ENCODE data around the gene MELK. TPM values are rescaled to one million over a fixed set of nuclear protein-coding genes. Genes with fewer than 3 reads are reported as not detected.
"Not testable (repeated sequence)": the region's sequence is repeated elsewhere in the genome, so short reads cannot be mapped to it uniquely, and the experiment has no call there.

Gene MELK
- total RNA-seq, 2 experiments from 2014 or later: 56.1 to 58.8 TPM

GRCh38 chr9:36551910-36552309 lies 20.8 kb upstream of the MELK start:
- ChIA-PET CTCF (interaction anchor here (3.0 to 8.5 kb wide), 2 partner anchors 145 kb away, joined by 19 to 193 read pairs; no protein-coding TSS in a partner anchor), POLR2A (no interaction called here)
- H3K4me3 Mint-ChIP-seq: no peak overlapping the region
- H3K4me1 Mint-ChIP-seq: peaks cover 2% of the 10 kb centered on the region
- H3K27me3 Mint-ChIP-seq: peaks cover 20% of the 10 kb centered on the region
- H3K9me3 Mint-ChIP-seq: no peaks in the 10 kb centered on the region
- H3K27ac Mint-ChIP-seq: no peak overlapping the region
- DNase-seq: no peak
- no peaks in the 10 kb centered on the region for H3K36me3 Mint-ChIP-seq (ENCODE audit: low read depth)

DNA sequence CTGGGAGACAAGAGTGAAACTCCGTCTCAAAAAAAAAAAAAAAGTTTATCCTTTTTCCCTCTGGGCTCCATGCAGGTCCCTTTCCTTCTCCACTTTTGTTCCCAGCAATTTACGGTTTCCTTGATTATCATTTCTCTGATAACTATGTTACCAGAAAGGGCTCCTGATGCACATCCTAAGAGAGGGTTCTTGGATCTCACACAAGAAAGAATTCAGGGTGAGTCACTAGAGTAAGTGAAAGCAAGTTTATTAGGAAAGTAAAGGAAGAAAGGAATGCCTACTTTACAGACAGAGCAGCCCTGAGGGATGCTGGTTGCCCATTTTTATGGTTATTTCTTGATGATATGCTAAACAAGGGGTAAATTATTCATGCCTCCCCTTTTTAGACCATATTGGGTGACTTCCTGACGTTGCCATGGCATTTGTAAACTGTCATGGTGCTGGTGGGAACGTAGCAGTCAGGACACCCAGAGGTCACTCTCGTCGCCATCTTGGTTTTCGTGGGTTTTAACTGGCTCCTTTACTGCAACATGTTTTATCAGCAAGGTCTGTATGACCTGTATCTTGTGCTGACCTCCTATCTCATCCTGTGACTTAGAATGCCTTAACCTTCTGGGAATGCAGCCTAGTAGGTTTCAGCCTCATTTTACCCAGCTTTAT lies 13.5 kb upstream of the MELK start:
- H3K4me3 Mint-ChIP-seq: no peak overlapping the region
- peaks cover 2% of the 10 kb centered on the region for H3K27me3 Mint-ChIP-seq
- no peaks in the 10 kb centered on the region for H3K9me3 Mint-ChIP-seq
- no peaks in the 10 kb centered on the region for H3K36me3 Mint-ChIP-seq (ENCODE audit: low read depth)
- POLR2A ChIA-PET: interaction anchor here (1.5 kb wide), 1 partner anchor 73 kb away, joined by 3 read pairs; no protein-coding TSS in a partner anchor
- no peak for DNase-seq
- peaks cover 2% of the 10 kb centered on the region for H3K4me1 Mint-ChIP-seq
- CTCF ChIA-PET: interaction anchor here (1.0 to 8.5 kb wide), 2 partner anchors 109 to 152 kb away, joined by 3 to 193 read pairs; no protein-coding TSS in a partner anchor
- no peak overlapping the region for H3K27ac Mint-ChIP-seq

DNA sequence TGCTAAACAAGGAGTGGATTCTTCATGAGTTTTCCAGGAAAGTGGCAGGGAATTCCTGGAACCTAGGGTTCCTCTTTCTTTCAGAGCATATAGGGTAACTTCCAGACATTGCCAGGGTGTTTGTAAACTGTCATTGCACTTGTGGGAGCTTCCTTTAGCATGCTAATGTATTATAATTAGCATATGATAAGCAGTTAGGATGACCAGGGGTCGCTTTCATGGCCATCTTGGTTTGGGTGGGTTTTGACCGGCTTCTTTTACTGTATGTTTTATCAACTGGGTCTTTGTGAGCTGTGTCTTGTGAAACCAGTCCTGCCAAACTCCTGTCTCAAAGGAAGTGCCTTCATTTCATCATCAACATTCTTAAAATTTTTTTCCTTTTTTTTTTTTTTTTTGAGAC lies 11.9 kb upstream of the MELK start:
- Mint-ChIP-seq H3K4me3 (no peak overlapping the region), H3K27ac (no peak overlapping the region), H3K4me1 (peaks cover under 1% of the 10 kb centered on the region), H3K36me3 (ENCODE audit: low read depth) (no peaks in the 10 kb centered on the region), H3K27me3 (peaks cover 2% of the 10 kb centered on the region), H3K9me3 (no peaks in the 10 kb centered on the region)
- CTCF ChIA-PET: interaction anchor here (1.2 kb wide), 1 partner anchor 9 kb away, joined by 3 read pairs; no protein-coding TSS in a partner anchor
- no peak for DNase-seq
- POLR2A ChIA-PET: interaction anchor here (1.2 kb wide), 1 partner anchor 73 kb away, joined by 3 read pairs; no protein-coding TSS in a partner anchor

DNA sequence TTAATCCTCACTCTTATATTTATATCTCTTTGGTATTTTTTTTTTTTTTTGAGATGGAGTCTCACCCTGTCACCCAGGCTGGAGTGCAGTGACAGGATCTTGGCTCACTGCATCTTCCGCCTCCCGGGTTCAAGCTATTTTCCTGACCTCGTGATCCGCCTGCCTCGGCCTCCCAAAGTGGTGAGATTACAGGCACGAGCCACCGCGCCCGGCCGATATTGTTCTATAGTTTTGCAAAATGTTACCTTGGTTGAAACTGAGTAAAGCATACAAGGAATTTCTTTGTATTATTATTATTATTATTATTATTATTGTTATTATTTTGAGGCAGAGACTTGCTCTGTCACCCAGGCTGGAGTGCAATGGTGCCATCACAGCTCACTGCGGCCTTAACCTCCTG lies 9.9 kb upstream of the MELK start:
- CTCF ChIA-PET: interaction anchor here (0.7 to 1.8 kb wide), 2 partner anchors 139 to 156 kb away, joined by 4 to 9 read pairs; no protein-coding TSS in a partner anchor
- H3K27ac Mint-ChIP-seq; POLR2A ChIA-PET; H3K4me1 Mint-ChIP-seq; H3K36me3 Mint-ChIP-seq (ENCODE audit: low read depth); H3K27me3 Mint-ChIP-seq; DNase-seq; H3K9me3 Mint-ChIP-seq; H3K4me3 Mint-ChIP-seq: not testable (repeated sequence)

DNA sequence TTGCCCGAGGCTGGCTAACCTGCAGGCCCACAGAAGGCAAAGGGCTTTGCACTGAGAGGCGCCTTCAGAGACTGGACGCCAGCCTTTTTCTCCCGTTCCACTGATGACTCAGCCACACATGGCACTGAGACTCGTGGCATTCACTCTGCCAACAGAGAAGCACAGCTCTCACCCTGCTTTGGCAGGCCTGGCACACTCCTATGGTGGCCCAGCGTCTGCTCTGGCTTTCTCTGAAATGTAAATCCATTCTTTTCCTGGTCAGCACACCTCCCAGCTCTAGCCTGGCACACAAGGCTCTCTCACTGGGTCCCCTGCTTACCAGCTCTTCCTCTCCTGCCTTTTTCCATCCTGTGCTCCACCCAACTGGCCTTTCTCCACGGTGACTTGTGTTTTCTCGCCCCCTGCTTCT lies 5.9 kb upstream of the MELK start:
- H3K4me1 Mint-ChIP-seq: peaks cover 3% of the 10 kb centered on the region
- no peak for DNase-seq
- H3K9me3 Mint-ChIP-seq: no peaks in the 10 kb centered on the region
- ChIA-PET CTCF (interaction anchor here (0.6 to 1.7 kb wide), 2 partner anchors 36 to 159 kb away, joined by 3 to 11 read pairs; no protein-coding TSS in a partner anchor), POLR2A (no interaction called here)
- peaks cover 5% of the 10 kb centered on the region for H3K27me3 Mint-ChIP-seq
- H3K36me3 Mint-ChIP-seq (ENCODE audit: low read depth): no peaks in the 10 kb centered on the region
- no peak overlapping the region for H3K27ac Mint-ChIP-seq
- no peak overlapping the region for H3K4me3 Mint-ChIP-seq

- H3K27ac Mint-ChIP-seq; H3K4me1 Mint-ChIP-seq; H3K36me3 Mint-ChIP-seq (ENCODE audit: low read depth); POLR2A ChIA-PET; H3K4me3 Mint-ChIP-seq; DNase-seq; H3K9me3 Mint-ChIP-seq; H3K27me3 Mint-ChIP-seq: not testable (repeated sequence)
- CTCF ChIA-PET: interaction anchor here (1.1 to 1.4 kb wide), 2 partner anchors 8 to 166 kb away, joined by 3 to 5 read pairs; no protein-coding TSS in a partner anchor
Observed at GRCh38 chr9:36568681-36569080, 4.0 kb upstream of the MELK start.

GRCh38 chr9:36571333-36571732 lies 1.4 kb upstream of the MELK start:
- POLR2A ChIA-PET: no interaction called here
- H3K27ac Mint-ChIP-seq: no peak overlapping the region

GRCh38 chr9:36574045-36574444 lies 1.4 kb downstream of the MELK start:
- peak; percentile 18 for DNase-seq
- peaks cover 46% of the 10 kb centered on the region for H3K4me1 Mint-ChIP-seq
- not testable (repeated sequence) for H3K9me3 Mint-ChIP-seq, H3K27me3 Mint-ChIP-seq
- ChIA-PET CTCF (interaction anchor here (0.7 to 1.0 kb wide), 2 partner anchors 167 to 672 kb away, joined by 3 to 8 read pairs; no protein-coding TSS in a partner anchor), POLR2A (interaction anchor here (1.1 to 1.2 kb wide), 2 partner anchors 86 to 174 kb away, joined by 3 to 4 read pairs; partner anchors contain the start of gene RNF38)
- H3K27ac Mint-ChIP-seq: peak overlapping the region; percentile 90
- H3K4me3 Mint-ChIP-seq: peak overlapping the region; percentile 96
- H3K36me3 Mint-ChIP-seq (ENCODE audit: low read depth): peaks cover 40% of the 10 kb centered on the region

More at GRCh38 chr9:36571333-36571732, 1.4 kb upstream of the MELK start:
- H3K4me3 Mint-ChIP-seq: no peak overlapping the region
- H3K9me3 Mint-ChIP-seq: no peaks in the 10 kb centered on the region
- peaks cover 32% of the 10 kb centered on the region for H3K4me1 Mint-ChIP-seq
- CTCF ChIA-PET: interaction anchor here (0.6 to 2.0 kb wide), 2 partner anchors 164 to 328 kb away, joined by 3 to 6 read pairs; no protein-coding TSS in a partner anchor
- H3K27me3 Mint-ChIP-seq: peaks cover 5% of the 10 kb centered on the region
- DNase-seq: no peak
- peaks cover 29% of the 10 kb centered on the region for H3K36me3 Mint-ChIP-seq (ENCODE audit: low read depth)

DNA sequence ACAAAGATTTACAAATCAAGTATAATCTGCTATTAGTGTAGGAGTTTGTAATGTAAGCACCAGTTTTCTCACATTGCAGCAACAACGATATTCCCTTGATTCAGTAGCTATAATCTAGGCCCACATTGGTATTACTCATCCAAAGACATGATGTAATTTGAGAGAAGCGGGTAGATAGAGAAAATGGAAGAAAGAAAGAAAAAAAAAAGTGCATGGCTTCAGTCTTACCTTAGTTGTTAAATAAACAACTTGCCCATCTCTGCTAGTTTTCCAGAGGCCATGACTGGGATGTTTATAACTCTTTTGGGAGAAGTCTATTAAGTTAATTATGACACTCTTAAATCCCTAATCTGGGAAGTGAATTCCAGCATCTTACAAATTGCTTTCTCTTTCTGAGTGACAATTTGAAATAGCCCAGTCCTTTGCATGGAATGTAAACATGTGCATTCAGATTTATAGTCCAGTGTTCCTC lies 2.8 kb downstream of the MELK start:
- peaks cover 44% of the 10 kb centered on the region for H3K36me3 Mint-ChIP-seq (ENCODE audit: low read depth)
- no peak for DNase-seq
- ChIA-PET CTCF (interaction anchor here (1.5 kb wide), 1 partner anchor 168 kb away, joined by 5 read pairs; no protein-coding TSS in a partner anchor), POLR2A (interaction anchor here (1.0 kb wide), 1 partner anchor 89 kb away, joined by 3 read pairs; no protein-coding TSS in a partner anchor)
- peaks cover 50% of the 10 kb centered on the region for H3K4me1 Mint-ChIP-seq
- H3K4me3 Mint-ChIP-seq: peak overlapping the region; percentile 33
- H3K27me3 Mint-ChIP-seq: no peaks in the 10 kb centered on the region
- peak overlapping the region; percentile 48 for H3K27ac Mint-ChIP-seq
- no peaks in the 10 kb centered on the region for H3K9me3 Mint-ChIP-seq

- no peak overlapping the region for H3K4me3 Mint-ChIP-seq
- CTCF ChIA-PET: interaction anchor here (1.5 kb wide), 1 partner anchor 152 kb away, joined by 3 read pairs; no protein-coding TSS in a partner anchor
- no peak overlapping the region for H3K27ac Mint-ChIP-seq
- H3K9me3 Mint-ChIP-seq: no peaks in the 10 kb centered on the region
- POLR2A ChIA-PET: interaction anchor here (0.9 kb wide), 1 partner anchor 386 kb away, joined by 3 read pairs; the partner anchor contains the start of gene CLTA
- peaks cover 50% of the 10 kb centered on the region for H3K4me1 Mint-ChIP-seq
- H3K27me3 Mint-ChIP-seq: no peaks in the 10 kb centered on the region
- H3K36me3 Mint-ChIP-seq (ENCODE audit: low read depth): peaks cover 54% of the 10 kb centered on the region
- DNase-seq: no peak
Observed at GRCh38 chr9:36576866-36577265, 4.2 kb downstream of the MELK start.

DNA sequence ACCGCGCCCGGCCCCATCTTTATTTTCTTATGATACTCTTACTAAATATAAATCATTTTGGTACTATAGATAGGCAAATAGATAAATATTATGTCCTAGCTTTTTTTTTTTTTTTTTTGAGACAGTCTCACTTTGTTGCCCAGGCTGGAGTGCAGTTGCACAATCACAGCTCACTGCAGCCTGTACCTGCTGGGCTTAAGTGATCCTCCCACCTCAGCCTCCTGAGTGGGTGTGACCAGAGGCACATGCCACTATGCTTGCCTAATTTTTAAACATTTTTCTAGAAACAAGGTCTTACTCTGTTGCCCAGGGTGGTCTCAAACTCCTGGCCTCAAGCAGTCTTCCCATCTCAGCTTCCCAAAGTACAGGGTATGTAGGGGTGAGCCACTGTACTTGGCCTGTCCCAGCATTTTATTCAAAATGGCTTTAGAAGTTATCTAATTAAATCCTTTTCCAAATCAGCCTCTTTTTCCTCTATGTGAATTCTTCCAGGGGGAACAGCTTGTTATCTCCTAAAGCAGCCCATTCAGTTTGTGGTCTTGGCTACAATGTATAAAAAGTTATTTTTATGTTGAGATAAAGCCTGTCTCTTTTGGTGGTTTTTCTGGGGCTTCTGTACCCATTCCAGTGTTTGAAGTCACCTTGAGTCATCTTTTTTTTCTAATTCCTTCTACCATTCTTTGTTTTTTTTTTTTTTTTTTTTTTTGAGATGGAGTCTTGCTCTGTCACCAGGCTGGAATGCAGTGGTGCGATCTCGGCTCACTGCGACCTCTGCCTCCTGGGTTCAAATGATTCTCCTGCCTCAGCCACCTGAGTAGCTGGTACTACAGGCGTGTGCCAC lies 12.1 kb downstream of the MELK start:
- H3K27ac Mint-ChIP-seq: no peak overlapping the region
- H3K36me3 Mint-ChIP-seq (ENCODE audit: low read depth): peaks cover 41% of the 10 kb centered on the region
- ChIA-PET POLR2A (no interaction called here), CTCF (interaction anchor here (0.6 to 0.7 kb wide), 2 partner anchors 77 to 124 kb away, joined by 3 to 4 read pairs; no protein-coding TSS in a partner anchor)
- H3K27me3 Mint-ChIP-seq: no peaks in the 10 kb centered on the region
- H3K9me3 Mint-ChIP-seq: no peaks in the 10 kb centered on the region
- peaks cover 12% of the 10 kb centered on the region for H3K4me1 Mint-ChIP-seq
- H3K4me3 Mint-ChIP-seq: no peak overlapping the region
- DNase-seq: no peak

GRCh38 chr9:36590231-36590630 lies 17.5 kb downstream of the MELK start:
- Mint-ChIP-seq H3K27me3 (no peaks in the 10 kb centered on the region), H3K27ac (peak overlapping the region; percentile 15), H3K36me3 (ENCODE audit: low read depth) (peaks cover 45% of the 10 kb centered on the region), H3K4me1 (peaks cover 3% of the 10 kb centered on the region), H3K9me3 (no peaks in the 10 kb centered on the region), H3K4me3 (no peak overlapping the region)
- DNase-seq: no peak
- ChIA-PET CTCF (no interaction called here), POLR2A (no interaction called here)
